HCT116 (cell line): Measurements from ENCODE around the gene DGAT2L6. TPM values are rescaled to one million over a fixed set of nuclear protein-coding genes. Genes with fewer than 3 reads are reported as not detected.

Source experiments
- ATAC-seq: fragments of 200-7000 bp; cut with Tn5 transposase; 2 replicates; pipeline ENCODE4 v1.9.1; 2020; ENCODE audit warnings: mild to moderate bottlenecking, moderate library complexity
- Bru-seq: library from RNA; stranded (reverse); fragments of 400-500 nt; gene quantifications from one replicate; lab custom pipeline; 2021; lab: Mats Ljungman, UMichigan
- BruChase-seq, 2 experiments: library from RNA; stranded (reverse); fragments of 400-500 nt; gene quantifications; one replicate each; lab custom pipeline; 2021; lab: Mats Ljungman, UMichigan
- BruUV-seq: library from RNA; stranded (reverse); fragments of 400-500 nt; replicated peaks from 2 replicates; lab custom pipeline; 2021; lab: Mats Ljungman, UMichigan
- CTCF ChIA-PET: fragments of 300-600 bp; sonication (Branson Sonifier 250); formaldehyde crosslinking; loops from one replicate; lab custom pipeline; 2021; ENCODE audit warnings: antibody characterized with exemption; lab: Charles Lee
- POLR2A ChIA-PET: fragments of 300-600, 350-600 bp; sonication (Branson Sonifier 250); formaldehyde crosslinking; loops from one replicate; lab custom pipeline; 2021; ENCODE audit warnings: antibody characterized with exemption; lab: Charles Lee
- RAD21 ChIA-PET, 2 experiments: fragments of 300-600 bp; sonication (Branson Sonifier 250); formaldehyde crosslinking; loops; one replicate each; lab custom pipeline; 2023; ENCODE audit warnings: low total read pairs in 2 of 2; ENCODE audit not compliant: uncharacterized antibody in 2 of 2, unreplicated experiment in 2 of 2, low non-redundant PET in 1 of 2; lab: Charles Lee
- DNase-seq: peaks from one replicate; pipeline ENCODE4 v3.0.0-alpha.2; 2010; ENCODE audit warnings: low read depth, low spot score
- H2AFZ ChIP-seq: fragments of 200-600 bp; shearing (Covaris generic), sonication (generic); 2 replicates; pipeline ENCODE4 v1.6.1; 2017; ENCODE audit warnings: low read depth, mixed run types, mixed read lengths, antibody characterized with exemption, low read length; ENCODE audit not compliant: poor library complexity, severe bottlenecking
- H3K27ac ChIP-seq: 2 replicates; pipeline ENCODE4 v1.5.1; 2012; ENCODE audit warnings: low read depth, low read length
- H3K27me3 ChIP-seq: fragments of 200-600 bp; sonication (generic); 2 replicates; pipeline ENCODE4 v1.6.1; 2016; ENCODE audit warnings: mixed run types, low read length, mixed read lengths; ENCODE audit not compliant: insufficient read depth
- H3K36me3 ChIP-seq, 2 experiments: fragments of 200-500 bp in 1 of 2; fragments of 200-600 bp in 1 of 2; sonication (Bioruptor generic) in 1 of 2; sonication (generic) in 1 of 2; 2 replicates each; pipeline versions ENCODE4 v1.5.1 to v1.6.1; 2014 to 2016; ENCODE audit warnings: low read length in 2 of 2, inconsistent platforms in 1 of 2, mixed read lengths in 1 of 2, mixed run types in 1 of 2; ENCODE audit not compliant: insufficient read depth in 2 of 2, control insufficient read depth in 1 of 2
- H3K4me1 ChIP-seq, 2 experiments: fragments of 200-600 bp in 1 of 2; sonication (generic) in 1 of 2; 2 replicates each; pipeline versions ENCODE4 v1.5.1 to v1.6.1; 2012 to 2017; ENCODE audit warnings: low read length in 2 of 2, inconsistent platforms in 1 of 2, mild to moderate bottlenecking in 1 of 2, mixed read lengths in 1 of 2, mixed run types in 1 of 2, moderate library complexity in 1 of 2; ENCODE audit not compliant: insufficient read depth in 2 of 2, control insufficient read depth in 1 of 2
- H3K4me2 ChIP-seq: fragments of 200-600 bp; sonication (generic); 2 replicates; pipeline ENCODE4 v1.6.1; 2017; ENCODE audit warnings: mixed run types, low read length, mixed read lengths
- H3K4me3 ChIP-seq, 2 experiments: fragments of 200-600 bp in 1 of 2; sonication (generic) in 1 of 2; replicated peaks in 1 of 2; 2 replicates each; pipeline ENCODE4 v1.5.1; 2011 to 2016; ENCODE audit warnings: low read length in 2 of 2, control low read depth in 1 of 2, low read depth in 1 of 2, mild to moderate bottlenecking in 1 of 2, mixed read lengths in 1 of 2, mixed run types in 1 of 2
- H3K79me2 ChIP-seq: fragments of 200-600 bp; sonication (generic); 2 replicates; pipeline ENCODE4 v1.6.1; 2017; ENCODE audit warnings: mild to moderate bottlenecking, mixed run types, low read length, moderate library complexity, mixed read lengths; ENCODE audit not compliant: insufficient read depth
- H3K9ac ChIP-seq: fragments of 200-600 bp; sonication (generic); 2 replicates; pipeline ENCODE4 v1.6.1; 2016; ENCODE audit warnings: low read length, mixed read lengths
- H3K9me2 ChIP-seq: fragments of 200-600 bp; sonication (generic), shearing (Covaris generic); 2 replicates; pipeline ENCODE4 v1.6.1; 2017; ENCODE audit warnings: mixed run types, mild to moderate bottlenecking, moderate library complexity; ENCODE audit not compliant: insufficient read depth
- H3K9me3 ChIP-seq, 2 experiments: fragments of 200-500 bp in 1 of 2; fragments of 200-600 bp in 1 of 2; sonication (Bioruptor generic) in 1 of 2; sonication (generic) in 1 of 2; 2 replicates each; pipeline ENCODE4 v1.6.1; 2014 to 2017; ENCODE audit warnings: low read length in 2 of 2, mixed read lengths in 2 of 2, inconsistent platforms in 1 of 2, low read depth in 1 of 2, mild to moderate bottlenecking in 1 of 2, mixed run types in 1 of 2, moderate library complexity in 1 of 2; ENCODE audit not compliant: control insufficient read depth in 1 of 2, insufficient read depth in 1 of 2
- H4K20me1 ChIP-seq: fragments of 200-600 bp; sonication (generic), shearing (Covaris generic); 2 replicates; pipeline ENCODE4 v1.6.1; 2017; ENCODE audit warnings: mixed run types, mild to moderate bottlenecking, moderate library complexity; ENCODE audit not compliant: insufficient read depth
- ATF3 ChIP-seq: IDR thresholded peaks from 2 replicates; pipeline ENCODE4 v1.6.1; 2012
- CBX3 ChIP-seq: IDR thresholded peaks from 2 replicates; pipeline ENCODE4 v1.6.1; 2012; ENCODE audit warnings: low read depth
- EGR1 ChIP-seq: IDR thresholded peaks from 2 replicates; pipeline ENCODE4 v1.6.1; 2012; ENCODE audit warnings: low read depth
- EZH2phosphoT487 ChIP-seq: fragments of 200-600 bp; IDR thresholded peaks from 2 replicates; pipeline ENCODE4 v1.6.1; 2018; ENCODE audit warnings: antibody characterized with exemption, borderline replicate concordance
- FOSL1 ChIP-seq: IDR thresholded peaks from 2 replicates; pipeline ENCODE4 v1.6.1; 2012; ENCODE audit warnings: low read depth
- JUND ChIP-seq: IDR thresholded peaks from 2 replicates; pipeline ENCODE4 v1.6.1; 2012
- POLR2A ChIP-seq: IDR thresholded peaks from 2 replicates; pipeline ENCODE4 v1.7.0; 2011; ENCODE audit warnings: borderline replicate concordance; ENCODE audit not compliant: insufficient read depth, insufficient read length; ENCODE audit errors: extremely low read depth
- RAD21 ChIP-seq: IDR thresholded peaks from 2 replicates; pipeline ENCODE4 v1.6.1; 2012; ENCODE audit warnings: low read depth, mild to moderate bottlenecking
- REST ChIP-seq: IDR thresholded peaks from 2 replicates; pipeline ENCODE4 v1.6.1; 2012; ENCODE audit warnings: low read depth
- YY1 ChIP-seq: IDR thresholded peaks from 2 replicates; pipeline ENCODE4 v1.6.1; 2011; ENCODE audit warnings: low read length, low read depth, moderate library complexity, mild to moderate bottlenecking; ENCODE audit not compliant: insufficient replicate concordance; ENCODE audit errors: extremely low read depth
- ZBTB33 ChIP-seq: IDR thresholded peaks from 2 replicates; pipeline ENCODE4 v1.6.1; 2011; ENCODE audit warnings: mild to moderate bottlenecking, low read length, moderate library complexity; ENCODE audit not compliant: insufficient replicate concordance; ENCODE audit errors: extremely low read depth
- ZFX ChIP-seq: fragments of 450-650 bp; IDR thresholded peaks from 2 replicates; pipeline ENCODE4 v1.6.1; 2017
- ZNF274 ChIP-seq: fragments of 200-500 bp; sonication (Bioruptor generic); IDR thresholded peaks from 2 replicates; pipeline ENCODE4 v1.6.1; 2014; ENCODE audit warnings: mild to moderate bottlenecking, low read depth, low read length, inconsistent platforms
- intact Hi-C: fragments of 100-400 bp; cut with micrococcal nuclease; formaldehyde crosslinking; loops from 2 replicates; pipeline ENCODE4 v1.10.0; 2022
- long read RNA-seq: library from polyadenylated mRNA; unstranded; transcript quantifications from one replicate; pipeline ENCODE4 v2.0.0, GENCODE V29; 2021; ENCODE audit not compliant: unreplicated experiment
- polyA plus RNA-seq: library from polyadenylated mRNA; unstranded; fragments of >200 nt; gene quantifications from 2 replicates; pipeline ENCODE4 v1.2.1, GENCODE V29; 2012; ENCODE audit warnings: missing spikeins
- total RNA-seq: library from RNA; stranded (reverse); gene quantifications from one replicate; pipeline ENCODE4 v1.2.1, GENCODE V29; 2021; ENCODE audit not compliant: unreplicated experiment

The DGAT2L6 gene
- total RNA-seq (not detected), Bru-seq, nascent RNA (not detected), BruChase-seq, experiment 1, labeled RNA remaining after a 6-hour chase (percentile 8 among the genes with signal in this experiment), BruChase-seq, experiment 2, labeled RNA remaining after a 2-hour chase (percentile 3 among the genes with signal in this experiment)
- polyA plus RNA-seq = not detected in 2 replicates
- long read RNA-seq = 0 reads

GRCh38 chrX:70176938-70177533 is at the start of gene DGAT2L6:
DGAT2L6 (plus strand) TSS chrX:70177483; CDS start chrX:70177583, 100 bp downstream.
- Histone ChIP-seq H3K4me1 (peaks cover 0 to 28% of the 10 kb centered on the region in 2 experiments; a peak in 2 of 4 replicates), H3K9ac (no peak within 1 kb of the TSS), H3K27me3 (no peaks in the 10 kb centered on the region), H3K4me3 (no peak within 1 kb of the TSS), H4K20me1 (no peaks in the 10 kb centered on the region), H3K4me2 (no peak within 1 kb of the TSS), H3K27ac (no peak within 1 kb of the TSS), H3K36me3 (no peaks in the 10 kb centered on the region), H3K9me3 (no peaks in the 10 kb centered on the region), H3K9me2 (no peaks in the 10 kb centered on the region), H3K79me2 (no peaks in the 10 kb centered on the region), H2AFZ (no peak within 1 kb of the TSS)
- CTCF ChIA-PET = no interaction called here
- POLR2A ChIA-PET = interaction anchor here (0.5 kb wide), 1 partner anchor 11 kb away, joined by 5 read pairs; no protein-coding TSS in a partner anchor
- no TSS peak for BruUV-seq
- intact Hi-C loops = no loop called here
- ATAC-seq (no peak), DNase-seq (no peak)
- TF ChIP-seq EZH2phosphoT487 (no peak), YY1 (no peak), ZNF274 (no peak), FOSL1 (no peak), EGR1 (no peak), POLR2A (no peak), ZFX (no peak)
- RAD21 ChIA-PET = no interaction called here

- no peak for TF ChIP-seq ATF3
- no peak for TF ChIP-seq RAD21
- no peak for TF ChIP-seq JUND
- no peak for TF ChIP-seq ZBTB33
- TF ChIP-seq CBX3 = no peak
- TF ChIP-seq EGR1 = no peak
- TF ChIP-seq REST = no peak
- ChIA-PET CTCF (no interaction called here), RAD21 (no interaction called here), POLR2A (no interaction called here)
- Histone ChIP-seq H2AFZ (no peak overlapping the region), H3K9me3 (no peaks in the 10 kb centered on the region), H3K4me2 (no peak overlapping the region), H3K36me3 (no peaks in the 10 kb centered on the region), H3K4me1 (peaks cover 4 to 26% of the 10 kb centered on the region in 2 experiments; a peak in 3 of 4 replicates), H3K27ac (no peak overlapping the region), H3K4me3 (no peak overlapping the region), H3K27me3 (no peaks in the 10 kb centered on the region), H4K20me1 (no peaks in the 10 kb centered on the region), H3K79me2 (no peaks in the 10 kb centered on the region), H3K9ac (no peak overlapping the region), H3K9me2 (no peaks in the 10 kb centered on the region)
- ATAC-seq (no peak), DNase-seq (no peak)
- no TSS peak for BruUV-seq
- intact Hi-C loops = no loop called here
Observed at GRCh38 chrX:70128071-70128470, 49.2 kb upstream of the DGAT2L6 start.
